ENCODE results near the gene TBL3.

The TBL3 gene

GRCh38 chr16:2027024-2028010 is 55.5 kb downstream of the TBL3 start:
- in situ Hi-C loops (cut with HindIII; ENCODE audit: low pct_unique_long_range_greater_than_20kb, low sequenced_read_pairs) = no loop called here

GRCh38 chr16:2028146-2028545 is 56.3 kb downstream of the TBL3 start:
- in situ Hi-C loops (cut with HindIII; ENCODE audit: low pct_unique_long_range_greater_than_20kb, low sequenced_read_pairs) = no loop called here
- no peak for TF ChIP-seq JUND (IDR thresholded peaks at IDR 0.05; ENCODE audit: low read depth)
- DNase-seq (ENCODE audit: low read depth in 1 of 2, low spot score in 1 of 2) = no peak

More at GRCh38 chr16:2027024-2028010, 55.5 kb downstream of the TBL3 start:
- no peak for TF ChIP-seq JUND (IDR thresholded peaks at IDR 0.05; ENCODE audit: low read depth)
- peak in 1 of 2 experiments; percentile 75 for DNase-seq (ENCODE audit: low read depth in 1 of 2, low spot score in 1 of 2)

DNA sequence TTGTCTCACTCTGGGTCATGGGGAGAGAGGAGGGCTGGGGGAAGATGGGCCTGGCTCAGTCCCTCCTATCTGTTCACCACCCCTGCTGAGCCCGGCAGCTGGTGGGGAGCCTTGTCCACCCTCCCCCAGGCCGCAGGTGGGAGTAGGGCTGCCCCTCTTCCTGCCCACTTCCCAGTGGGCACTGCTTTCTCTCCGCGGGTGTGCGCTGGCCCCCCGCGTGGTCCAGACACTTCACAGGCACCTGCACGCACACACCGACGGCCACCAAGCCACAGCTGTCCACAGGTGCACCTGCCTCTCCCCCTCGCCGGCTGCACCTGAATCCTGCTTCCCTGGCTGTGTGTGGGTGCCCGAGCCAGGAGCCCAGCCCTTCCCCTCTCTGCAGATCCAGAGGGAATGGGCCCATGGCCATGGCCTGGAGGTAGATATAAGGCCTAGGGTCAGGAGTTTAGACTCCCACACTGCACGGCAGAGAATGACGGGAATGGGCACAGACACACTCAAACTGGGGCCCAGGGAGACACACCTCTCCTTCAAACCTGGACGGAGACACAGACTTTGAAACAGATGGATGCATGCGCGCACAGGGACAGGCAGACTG is 56.9 kb downstream of the TBL3 start:
- in situ Hi-C loops (cut with HindIII; ENCODE audit: low pct_unique_long_range_greater_than_20kb, low sequenced_read_pairs) = no loop called here
- TF ChIP-seq JUND (IDR thresholded peaks at IDR 0.05; ENCODE audit: low read depth) = no peak

DNA sequence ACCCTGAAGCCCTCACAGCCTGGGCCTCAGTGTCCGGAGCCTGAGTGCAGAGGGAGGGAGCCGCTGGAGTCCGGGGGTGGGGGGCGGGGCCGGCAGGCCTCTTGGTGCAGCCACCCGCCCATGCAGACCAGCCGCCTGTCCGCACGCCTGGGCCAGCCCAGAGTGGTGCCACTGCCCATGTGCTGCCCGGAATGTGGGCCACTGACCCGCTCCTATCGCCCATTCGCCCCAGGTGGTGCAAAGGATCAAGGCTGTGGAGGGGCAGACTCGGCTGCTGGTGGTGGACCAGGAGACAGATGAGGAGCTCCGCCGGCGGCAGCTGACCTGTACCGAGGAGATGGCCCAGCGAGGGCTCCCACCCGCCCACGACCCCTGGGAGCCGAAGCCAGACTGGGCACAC is 57.5 kb downstream of the TBL3 start:
- in situ Hi-C loops (cut with HindIII; ENCODE audit: low pct_unique_long_range_greater_than_20kb, low sequenced_read_pairs) = no loop called here
- DNase-seq (ENCODE audit: low read depth in 1 of 2, low spot score in 1 of 2) = no peak
- TF ChIP-seq JUND (IDR thresholded peaks at IDR 0.05; ENCODE audit: low read depth) = no peak

More for the DNA sequence above, 56.9 kb downstream of the TBL3 start:
- DNase-seq (ENCODE audit: low read depth in 1 of 2, low spot score in 1 of 2) = no peak

- DNase-seq (ENCODE audit: low read depth in 1 of 2, low spot score in 1 of 2) = no peak
- no peak for TF ChIP-seq JUND (IDR thresholded peaks at IDR 0.05; ENCODE audit: low read depth)
- in situ Hi-C loops (cut with HindIII; ENCODE audit: low pct_unique_long_range_greater_than_20kb, low sequenced_read_pairs) = no loop called here
Measured at GRCh38 chr16:2030036-2030435, 58.2 kb downstream of the TBL3 start.

DNA sequence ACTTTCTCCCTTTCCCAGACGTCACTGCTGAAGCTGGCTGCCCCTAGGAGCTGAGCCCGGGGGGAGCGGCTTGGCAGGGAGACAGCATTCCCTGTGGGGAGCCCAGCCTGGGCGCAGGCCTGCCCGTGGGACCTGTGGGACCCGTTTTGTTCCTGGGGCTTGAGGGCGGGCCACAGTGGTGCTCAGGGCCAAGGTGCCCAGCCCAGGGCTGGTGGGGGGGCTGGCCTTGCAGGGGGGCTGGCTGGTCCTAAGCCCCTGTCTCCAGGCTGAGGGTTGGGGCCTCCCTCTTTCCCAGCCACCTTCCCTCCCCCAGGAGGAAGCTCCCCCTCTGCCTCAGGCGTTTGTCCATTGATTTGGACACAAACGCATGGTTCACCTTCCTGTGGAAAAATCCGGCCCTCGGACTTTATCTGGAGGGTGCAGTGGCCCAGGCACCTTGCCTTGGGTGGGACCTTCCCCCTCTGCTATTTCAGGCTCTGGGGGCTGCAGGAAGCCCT is 59.3 kb downstream of the TBL3 start:
- TF ChIP-seq JUND (IDR thresholded peaks at IDR 0.05; ENCODE audit: low read depth) = no peak
- peak in 1 of 2 experiments; percentile 75 for DNase-seq (ENCODE audit: low read depth in 1 of 2, low spot score in 1 of 2)
- in situ Hi-C loops (cut with HindIII; ENCODE audit: low pct_unique_long_range_greater_than_20kb, low sequenced_read_pairs) = no loop called here

Measured in T47D (cell line).